ENCODE results near the gene FANCD2. TPM values are rescaled to one million over a fixed set of nuclear protein-coding genes. Genes with fewer than 3 reads are reported as not detected.
"Not testable (repeated sequence)": the region's sequence is repeated elsewhere in the genome, so short reads cannot be mapped to it uniquely, and the experiment has no call there.

The FANCD2 gene
- polyA plus RNA-seq, 1 donor: 14.5 TPM

DNA sequence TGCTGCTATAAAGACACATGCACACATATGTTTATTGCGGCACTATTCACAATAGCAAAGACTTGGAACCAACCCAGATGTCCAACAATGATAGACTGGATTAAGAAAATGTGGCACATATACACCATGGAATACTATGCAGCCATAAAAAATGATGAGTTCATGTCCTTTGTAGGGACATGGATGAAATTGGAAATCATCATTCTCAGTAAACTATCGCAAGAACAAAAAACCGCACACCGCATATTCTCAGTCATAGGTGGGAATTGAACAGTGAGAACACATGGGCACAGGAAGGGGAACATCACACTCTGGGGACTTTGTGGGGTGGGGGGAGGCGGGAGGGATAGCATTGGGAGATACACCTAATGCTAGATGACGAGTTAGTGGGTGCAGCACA lies 26.8 kb downstream of the FANCD2 start:
- H3K9me3 ChIP-seq (ENCODE audit: control insufficient read depth, low read depth, low read length); H3K36me3 ChIP-seq (ENCODE audit: control insufficient read depth, insufficient read depth, low read length); H3K4me1 ChIP-seq (ENCODE audit: control insufficient read depth, insufficient read depth, low read length); H3K27me3 ChIP-seq (ENCODE audit: control insufficient read depth, insufficient read depth, low read length); H3K27ac ChIP-seq (ENCODE audit: low read length); H3K4me3 ChIP-seq (ENCODE audit: low read length); DNase-seq: not testable (repeated sequence)
- WGBS (ENCODE audit: insufficient coverage, low lambda C conversion rate): no CpG with 5 or more reads among the region's 6 CpGs

DNA sequence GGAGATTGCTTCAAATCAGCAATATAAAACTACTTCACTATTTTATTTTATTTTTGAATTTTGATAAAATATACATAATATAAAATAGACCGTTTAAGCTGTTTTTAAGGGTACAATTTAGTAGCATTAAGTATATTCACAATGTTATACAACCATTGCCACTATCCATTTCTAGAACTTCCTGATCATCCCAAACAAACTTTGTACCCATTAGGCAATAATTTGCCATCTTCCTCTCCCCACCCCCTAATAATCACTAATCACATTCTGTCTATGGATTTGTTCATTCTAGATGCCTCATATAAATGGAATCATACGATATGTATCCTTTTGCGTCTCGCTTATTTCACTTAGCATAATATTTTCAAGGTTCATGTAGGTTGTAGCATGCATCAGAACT lies 28.9 kb downstream of the FANCD2 start:
- Histone ChIP-seq H3K9me3 (ENCODE audit: control insufficient read depth, low read depth, low read length) (no peaks in the 10 kb centered on the region), H3K4me1 (ENCODE audit: control insufficient read depth, insufficient read depth, low read length) (no peaks in the 10 kb centered on the region), H3K27me3 (ENCODE audit: control insufficient read depth, insufficient read depth, low read length) (no peaks in the 10 kb centered on the region), H3K36me3 (ENCODE audit: control insufficient read depth, insufficient read depth, low read length) (no peaks in the 10 kb centered on the region), H3K27ac (ENCODE audit: low read length) (no peak overlapping the region), H3K4me3 (ENCODE audit: low read length) (no peak overlapping the region)
- no peak for DNase-seq
- WGBS (ENCODE audit: insufficient coverage, low lambda C conversion rate): 90% methylated on average over 2 of the region's 4 CpGs

DNA sequence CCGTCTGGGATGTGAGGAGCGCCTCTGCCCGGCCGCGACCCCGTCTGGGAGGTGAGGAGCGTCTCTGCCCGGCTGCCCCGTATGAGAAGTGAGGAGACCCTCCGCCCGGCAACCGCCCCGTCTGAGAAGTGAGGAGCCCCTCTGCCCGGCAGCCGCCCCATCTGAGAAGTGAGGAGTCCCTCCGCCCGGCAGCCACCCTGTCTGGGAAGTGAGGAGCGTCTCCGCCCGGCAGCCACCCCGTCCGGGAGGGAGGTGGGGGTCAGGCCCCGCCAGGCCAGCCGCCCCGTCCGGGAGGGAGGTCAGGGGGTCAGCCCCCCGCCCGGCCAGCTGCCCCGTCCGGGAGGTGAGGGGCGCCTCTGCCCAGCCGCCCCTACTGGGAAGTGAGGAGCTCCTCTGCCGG lies 43.8 kb downstream of the FANCD2 start:
- H3K27me3 ChIP-seq (ENCODE audit: control insufficient read depth, insufficient read depth, low read length); H3K4me3 ChIP-seq (ENCODE audit: low read length); H3K4me1 ChIP-seq (ENCODE audit: control insufficient read depth, insufficient read depth, low read length); DNase-seq; H3K9me3 ChIP-seq (ENCODE audit: control insufficient read depth, low read depth, low read length); H3K36me3 ChIP-seq (ENCODE audit: control insufficient read depth, insufficient read depth, low read length); H3K27ac ChIP-seq (ENCODE audit: low read length): not testable (repeated sequence)
- WGBS (ENCODE audit: insufficient coverage, low lambda C conversion rate): no CpG with 5 or more reads among the region's 33 CpGs

DNA sequence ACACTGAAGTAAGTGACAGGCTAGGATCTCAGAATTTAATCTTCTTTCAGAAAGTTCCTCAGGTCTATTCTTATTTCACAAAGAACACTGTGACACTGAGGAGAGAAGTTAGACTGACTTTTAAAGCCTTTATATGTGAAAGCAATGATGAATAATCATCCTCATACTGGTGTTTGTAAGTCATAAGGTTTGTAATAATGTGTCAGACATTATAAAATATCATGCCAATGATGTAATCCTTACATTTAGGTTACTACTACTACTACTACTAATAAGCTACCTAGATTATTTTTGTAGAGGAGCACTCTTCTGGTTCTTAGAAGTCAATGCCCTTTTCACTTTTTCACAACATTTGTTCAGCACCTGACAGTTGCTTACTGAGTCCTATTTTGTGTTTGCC lies 48.4 kb downstream of the FANCD2 start:
- Histone ChIP-seq H3K36me3 (ENCODE audit: control insufficient read depth, insufficient read depth, low read length) (no peaks in the 10 kb centered on the region), H3K4me3 (ENCODE audit: low read length) (no peak overlapping the region), H3K27ac (ENCODE audit: low read length) (no peak overlapping the region), H3K27me3 (ENCODE audit: control insufficient read depth, insufficient read depth, low read length) (no peaks in the 10 kb centered on the region), H3K9me3 (ENCODE audit: control insufficient read depth, low read depth, low read length) (no peaks in the 10 kb centered on the region), H3K4me1 (ENCODE audit: control insufficient read depth, insufficient read depth, low read length) (no peaks in the 10 kb centered on the region)
- no peak for DNase-seq

DNA sequence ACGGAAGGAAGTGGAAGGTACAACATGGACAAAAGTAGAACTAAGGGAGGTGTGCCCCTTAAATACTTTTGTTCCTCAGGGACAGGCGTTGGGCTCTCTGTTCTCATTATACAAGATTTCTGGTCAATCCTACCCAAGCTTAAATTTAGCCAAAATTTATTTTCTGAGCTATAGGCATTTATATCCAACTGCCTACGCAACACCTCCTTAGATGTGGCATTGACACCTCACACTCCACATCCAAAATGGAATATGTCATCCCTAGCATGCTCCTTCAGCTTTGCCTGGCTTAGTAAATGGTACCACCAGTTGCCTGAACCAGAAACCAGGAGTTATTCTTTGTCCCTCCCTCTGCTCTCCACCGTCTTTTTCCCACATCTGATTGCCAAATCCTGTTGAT lies 55.6 kb downstream of the FANCD2 start:
- 100% methylated on average over 2 of the region's 4 CpGs for WGBS (ENCODE audit: insufficient coverage, low lambda C conversion rate)
- no peaks in the 10 kb centered on the region for H3K4me1 ChIP-seq (ENCODE audit: control insufficient read depth, insufficient read depth, low read length)
- H3K4me3 ChIP-seq (ENCODE audit: low read length): no peak overlapping the region
- no peak for DNase-seq
- no peaks in the 10 kb centered on the region for H3K9me3 ChIP-seq (ENCODE audit: control insufficient read depth, low read depth, low read length)
- no peak overlapping the region for H3K27ac ChIP-seq (ENCODE audit: low read length)
- no peaks in the 10 kb centered on the region for H3K27me3 ChIP-seq (ENCODE audit: control insufficient read depth, insufficient read depth, low read length)
- peaks cover 3% of the 10 kb centered on the region for H3K36me3 ChIP-seq (ENCODE audit: control insufficient read depth, insufficient read depth, low read length)

DNA sequence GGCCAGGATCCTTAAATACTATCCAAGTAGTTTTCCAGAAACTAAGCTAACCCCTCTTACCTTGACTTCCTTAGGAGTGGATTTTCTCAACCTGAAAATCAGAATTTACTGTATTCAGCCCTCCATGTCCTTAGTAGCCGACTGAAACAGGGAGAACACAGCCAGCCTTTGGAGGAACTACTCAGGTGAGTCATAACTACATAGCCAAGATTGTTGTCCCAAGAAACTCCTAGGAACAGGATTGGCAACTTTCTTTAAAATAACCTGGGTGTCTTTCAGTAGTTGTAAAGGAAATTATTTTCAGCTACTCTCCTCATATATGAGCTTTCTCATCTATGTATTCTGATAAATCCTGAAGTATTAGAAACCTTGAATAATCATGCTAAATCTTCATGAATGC lies 59.5 kb downstream of the FANCD2 start:
- H3K36me3 ChIP-seq (ENCODE audit: control insufficient read depth, insufficient read depth, low read length): peaks cover 3% of the 10 kb centered on the region
- no peaks in the 10 kb centered on the region for H3K9me3 ChIP-seq (ENCODE audit: control insufficient read depth, low read depth, low read length)
- no peak overlapping the region for H3K4me3 ChIP-seq (ENCODE audit: low read length)
- H3K27me3 ChIP-seq (ENCODE audit: control insufficient read depth, insufficient read depth, low read length): no peaks in the 10 kb centered on the region
- DNase-seq: no peak
- no CpG with 5 or more reads among the region's 1 CpG for WGBS (ENCODE audit: insufficient coverage, low lambda C conversion rate)
- no peak overlapping the region for H3K27ac ChIP-seq (ENCODE audit: low read length)
- H3K4me1 ChIP-seq (ENCODE audit: control insufficient read depth, insufficient read depth, low read length): peaks cover 2% of the 10 kb centered on the region

DNA sequence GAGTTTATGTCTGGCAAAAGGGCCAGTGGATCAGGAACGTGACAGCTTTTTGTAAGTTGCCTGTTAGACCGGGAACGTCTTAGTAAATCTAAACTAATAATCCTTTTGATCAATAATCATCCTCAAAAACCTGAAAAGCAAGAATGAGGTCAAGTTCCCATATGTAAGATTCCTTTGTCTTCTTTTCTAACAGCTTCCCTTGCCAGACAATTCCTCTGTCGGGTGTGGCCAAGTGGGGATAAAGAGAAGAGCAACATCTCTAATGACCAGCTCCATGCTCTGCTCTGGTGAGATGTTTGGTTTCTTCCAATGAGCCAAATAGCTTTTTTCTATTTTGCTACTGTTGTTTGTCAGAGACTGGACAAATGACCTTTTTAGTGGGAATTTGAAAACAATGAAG lies 62.0 kb downstream of the FANCD2 start:
- Histone ChIP-seq H3K4me1 (ENCODE audit: control insufficient read depth, insufficient read depth, low read length) (peaks cover 2% of the 10 kb centered on the region), H3K36me3 (ENCODE audit: control insufficient read depth, insufficient read depth, low read length) (peaks cover 3% of the 10 kb centered on the region), H3K9me3 (ENCODE audit: control insufficient read depth, low read depth, low read length) (no peaks in the 10 kb centered on the region), H3K4me3 (ENCODE audit: low read length) (no peak overlapping the region), H3K27ac (ENCODE audit: low read length) (no peak overlapping the region), H3K27me3 (ENCODE audit: control insufficient read depth, insufficient read depth, low read length) (no peaks in the 10 kb centered on the region)
- DNase-seq: no peak
- WGBS (ENCODE audit: insufficient coverage, low lambda C conversion rate): 78% methylated on average over 3 of the region's 4 CpGs

DNA sequence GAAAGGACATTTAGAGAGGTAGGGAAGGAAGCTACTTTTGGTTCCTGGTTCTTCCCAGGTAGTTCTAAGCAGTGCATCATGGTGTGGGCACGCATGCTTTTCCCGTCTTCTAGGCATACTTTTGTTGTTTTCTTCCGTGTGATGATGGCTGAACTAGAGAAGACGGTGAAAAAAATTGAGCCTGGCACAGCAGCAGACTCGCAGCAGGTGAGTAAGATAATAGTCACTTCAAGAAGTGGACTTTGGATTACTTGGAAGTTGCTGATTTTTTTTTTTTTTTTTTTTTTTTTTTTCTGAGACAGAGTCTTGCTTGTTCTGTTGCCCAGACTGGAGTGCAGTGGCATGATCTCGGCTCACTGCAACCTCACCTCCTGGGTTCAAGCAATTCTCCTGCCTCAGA lies 63.9 kb downstream of the FANCD2 start:
- peak; percentile 63 to 84 for DNase-seq
- H3K27ac ChIP-seq (ENCODE audit: low read length): peak overlapping the region; percentile 46
- no peaks in the 10 kb centered on the region for H3K9me3 ChIP-seq (ENCODE audit: control insufficient read depth, low read depth, low read length)
- H3K27me3 ChIP-seq (ENCODE audit: control insufficient read depth, insufficient read depth, low read length): no peaks in the 10 kb centered on the region
- no CpG with 5 or more reads among the region's 6 CpGs for WGBS (ENCODE audit: insufficient coverage, low lambda C conversion rate)
- peaks cover 3% of the 10 kb centered on the region for H3K36me3 ChIP-seq (ENCODE audit: control insufficient read depth, insufficient read depth, low read length)
- no peak overlapping the region for H3K4me3 ChIP-seq (ENCODE audit: low read length)
- H3K4me1 ChIP-seq (ENCODE audit: control insufficient read depth, insufficient read depth, low read length): peaks cover 2% of the 10 kb centered on the region

DNA sequence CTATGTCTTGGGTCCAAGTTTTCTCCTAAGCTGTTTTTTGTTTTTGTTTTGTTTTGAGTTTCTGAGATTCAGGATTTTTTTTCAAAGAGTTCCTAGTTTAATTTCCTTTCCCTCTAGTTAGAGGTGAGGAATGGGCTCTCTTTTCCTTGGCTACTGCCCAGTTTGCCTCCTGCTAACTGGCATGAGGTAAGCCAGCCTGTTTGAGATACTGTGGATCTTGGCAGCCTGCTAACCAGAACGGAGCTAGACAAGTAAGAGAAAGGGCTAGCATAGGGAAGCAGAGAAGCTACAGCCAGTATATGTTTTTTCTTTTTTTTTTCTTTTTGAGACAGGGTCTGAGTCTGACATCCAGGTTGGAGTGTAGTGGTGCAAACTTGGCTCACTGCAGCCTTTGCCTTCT lies 64.5 kb downstream of the FANCD2 start:
- H3K36me3 ChIP-seq (ENCODE audit: control insufficient read depth, insufficient read depth, low read length); H3K4me1 ChIP-seq (ENCODE audit: control insufficient read depth, insufficient read depth, low read length); H3K27me3 ChIP-seq (ENCODE audit: control insufficient read depth, insufficient read depth, low read length); H3K27ac ChIP-seq (ENCODE audit: low read length); H3K9me3 ChIP-seq (ENCODE audit: control insufficient read depth, low read depth, low read length); H3K4me3 ChIP-seq (ENCODE audit: low read length); DNase-seq: not testable (repeated sequence)
- no CpG with 5 or more reads among the region's 1 CpG for WGBS (ENCODE audit: insufficient coverage, low lambda C conversion rate)

DNA sequence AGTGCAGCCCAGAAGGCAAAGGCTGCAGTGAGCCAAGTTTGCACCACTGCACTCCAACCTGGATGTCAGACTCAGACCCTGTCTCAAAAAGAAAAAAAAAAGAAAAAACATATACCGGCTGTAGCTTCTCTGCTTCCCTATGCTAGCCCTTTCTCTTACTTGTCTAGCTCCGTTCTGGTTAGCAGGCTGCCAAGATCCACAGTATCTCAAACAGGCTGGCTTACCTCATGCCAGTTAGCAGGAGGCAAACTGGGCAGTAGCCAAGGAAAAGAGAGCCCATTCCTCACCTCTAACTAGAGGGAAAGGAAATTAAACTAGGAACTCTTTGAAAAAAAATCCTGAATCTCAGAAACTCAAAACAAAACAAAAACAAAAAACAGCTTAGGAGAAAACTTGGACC lies 65.2 kb downstream of the FANCD2 start:
- H3K27ac ChIP-seq (ENCODE audit: low read length); H3K27me3 ChIP-seq (ENCODE audit: control insufficient read depth, insufficient read depth, low read length); H3K9me3 ChIP-seq (ENCODE audit: control insufficient read depth, low read depth, low read length); H3K36me3 ChIP-seq (ENCODE audit: control insufficient read depth, insufficient read depth, low read length); H3K4me3 ChIP-seq (ENCODE audit: low read length); H3K4me1 ChIP-seq (ENCODE audit: control insufficient read depth, insufficient read depth, low read length); DNase-seq: not testable (repeated sequence)
- no CpG with 5 or more reads among the region's 2 CpGs for WGBS (ENCODE audit: insufficient coverage, low lambda C conversion rate)

DNA sequence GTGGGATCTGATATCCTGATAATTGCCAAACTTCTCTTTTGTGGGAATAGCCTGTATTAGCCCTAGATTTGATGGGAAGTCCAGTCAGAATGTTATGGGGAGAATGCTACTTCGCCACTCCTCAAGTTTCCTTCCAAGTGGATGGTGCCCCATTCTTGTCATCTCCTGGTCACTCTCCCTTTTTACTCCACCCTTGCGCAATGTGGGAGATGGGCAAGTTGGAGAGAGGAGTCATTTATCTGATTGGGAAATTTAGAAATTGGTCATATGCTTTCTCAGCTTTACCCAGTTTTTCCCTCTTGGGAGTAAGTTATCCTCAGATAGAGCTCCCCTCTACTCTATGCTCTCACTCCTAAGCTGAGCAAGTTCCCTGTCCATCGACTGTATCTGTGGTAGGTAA lies 67.4 kb downstream of the FANCD2 start:
- peaks cover 2% of the 10 kb centered on the region for H3K4me1 ChIP-seq (ENCODE audit: control insufficient read depth, insufficient read depth, low read length)
- H3K4me3 ChIP-seq (ENCODE audit: low read length): no peak overlapping the region
- H3K36me3 ChIP-seq (ENCODE audit: control insufficient read depth, insufficient read depth, low read length): no peaks in the 10 kb centered on the region
- no CpG with 5 or more reads among the region's 3 CpGs for WGBS (ENCODE audit: insufficient coverage, low lambda C conversion rate)
- no peak for DNase-seq
- no peaks in the 10 kb centered on the region for H3K9me3 ChIP-seq (ENCODE audit: control insufficient read depth, low read depth, low read length)
- no peaks in the 10 kb centered on the region for H3K27me3 ChIP-seq (ENCODE audit: control insufficient read depth, insufficient read depth, low read length)
- no peak overlapping the region for H3K27ac ChIP-seq (ENCODE audit: low read length)
